ENCODE data around the gene TSEN54.

- no peak for TF ChIP-seq FOXM1 (IDR thresholded peaks at IDR 0.05; ENCODE audit: borderline replicate concordance, low read depth)
- no peak for TF ChIP-seq RAD21 (IDR thresholded peaks at IDR 0.05; ENCODE audit: low read depth)
- no peak for TF ChIP-seq TAF1 (IDR thresholded peaks at IDR 0.05; ENCODE audit: low read depth)
- TF ChIP-seq YY1 (IDR thresholded peaks at IDR 0.05; ENCODE audit: low read depth) = no peak
- TF ChIP-seq EGR1 (IDR thresholded peaks at IDR 0.05) = no peak
- TF ChIP-seq CEBPB (IDR thresholded peaks at IDR 0.05) = no peak
- no peak for TF ChIP-seq EP300 (IDR thresholded peaks at IDR 0.05; ENCODE audit: borderline replicate concordance)
- no peak for TF ChIP-seq MAX (IDR thresholded peaks at IDR 0.05)
- TF ChIP-seq REST (IDR thresholded peaks at IDR 0.05; ENCODE audit: low read depth) = no peak
Measured at GRCh38 chr17:75521290-75521689, 5.0 kb downstream of the TSEN54 start.

All from Ishikawa (cell line).